MCF 10A (cell line): ENCODE data around the gene TBC1D3K. TPM values are rescaled to one million over a fixed set of nuclear protein-coding genes. Genes with fewer than 3 reads are reported as not detected.
A peak's percentile ranks its signal among the peaks of the same experiment; 100 is the strongest.
"Not testable (repeated sequence)": the region's sequence is repeated elsewhere in the genome, so short reads cannot be mapped to it uniquely, and the experiment has no call there.

Experiments
- Bru-seq: library from RNA; stranded (reverse); fragments of 400-500 nt; gene quantifications from one replicate; lab custom pipeline; 2021; lab: Mats Ljungman, UMichigan
- BruChase-seq, 2 experiments: library from RNA; stranded (reverse); fragments of 400-500 nt; gene quantifications; one replicate each; lab custom pipeline; 2021; lab: Mats Ljungman, UMichigan
- BruUV-seq: library from RNA; stranded (reverse); fragments of 400-500 nt; replicated peaks from 2 replicates; lab custom pipeline; 2021; lab: Mats Ljungman, UMichigan
- CTCF ChIA-PET: fragments of 300-600 bp; sonication (Branson Sonifier 250); formaldehyde crosslinking; extraction: SDS; loops from one replicate; lab custom pipeline; 2021; ENCODE audit warnings: antibody characterized with exemption, inconsistent platforms; lab: Yijun Ruan, JAX
- POLR2A ChIA-PET: fragments of 300-600, 350-650 bp; sonication (Branson Sonifier 250); formaldehyde crosslinking; extraction: SDS; loops from one replicate; lab custom pipeline; 2020; ENCODE audit warnings: antibody characterized with exemption, inconsistent platforms; lab: Yijun Ruan, JAX
- DNase-seq: peaks from one replicate; pipeline ENCODE4 v3.0.0-alpha.2; 2018; ENCODE audit not compliant: unreplicated experiment
- H3K27ac Mint-ChIP-seq: one replicate; pipeline ENCODE4 v1.8.0; 2022; ENCODE audit warnings: mild to moderate bottlenecking, low read depth, mixed read lengths; ENCODE audit not compliant: unreplicated experiment
- H3K27me3 Mint-ChIP-seq: one replicate; pipeline ENCODE4 v1.8.0; 2022; ENCODE audit warnings: mixed read lengths; ENCODE audit not compliant: insufficient read depth, unreplicated experiment
- H3K36me3 Mint-ChIP-seq: one replicate; pipeline ENCODE4 v1.8.0; 2022; ENCODE audit warnings: mild to moderate bottlenecking, moderate library complexity, mixed read lengths; ENCODE audit not compliant: insufficient read depth, unreplicated experiment
- H3K4me1 Mint-ChIP-seq: one replicate; pipeline ENCODE4 v1.8.0; 2022; ENCODE audit warnings: mixed read lengths; ENCODE audit not compliant: insufficient read depth, unreplicated experiment
- H3K4me3 Mint-ChIP-seq: one replicate; pipeline ENCODE4 v1.8.0; 2022; ENCODE audit warnings: mild to moderate bottlenecking, moderate library complexity, mixed read lengths; ENCODE audit not compliant: unreplicated experiment
- H3K9me3 Mint-ChIP-seq: one replicate; pipeline ENCODE4 v1.8.0; 2022; ENCODE audit warnings: mixed read lengths; ENCODE audit not compliant: unreplicated experiment
- CTCF ChIP-seq: fragments of 200-600 bp; IDR thresholded peaks from one replicate; pipeline ENCODE4 v1.8.0; 2022; ENCODE audit warnings: antibody characterized with exemption, mild to moderate bottlenecking; ENCODE audit not compliant: unreplicated experiment
- intact Hi-C: fragments of 100-400 bp; cut with micrococcal nuclease; formaldehyde crosslinking; loops from 2 replicates; pipeline ENCODE4 v1.14.1; 2022
- long read RNA-seq: library from polyadenylated mRNA; stranded (forward); transcript quantifications from one replicate; pipeline ENCODE4 v2.0.0, GENCODE V29; 2022
- total RNA-seq: library from RNA; stranded (reverse); gene quantifications from 2 replicates; pipeline ENCODE4 v1.2.3, GENCODE V29; 2022

The TBC1D3K gene
- total RNA-seq (not detected in 2 replicates), Bru-seq, nascent RNA (percentile 18 among the genes with signal in this experiment), BruChase-seq, experiment 1, labeled RNA remaining after a 6-hour chase (percentile 13 among the genes with signal in this experiment), BruChase-seq, experiment 2, labeled RNA remaining after a 2-hour chase (percentile 15 among the genes with signal in this experiment)
- long read RNA-seq, result 0 reads

- H3K27me3 Mint-ChIP-seq, H3K9me3 Mint-ChIP-seq, H3K27ac Mint-ChIP-seq, H3K36me3 Mint-ChIP-seq, intact Hi-C loops, H3K4me3 Mint-ChIP-seq, H3K4me1 Mint-ChIP-seq, POLR2A ChIA-PET, BruUV-seq, DNase-seq, CTCF ChIA-PET: not testable (repeated sequence)
Observed at GRCh38 chr17:37924115-37924514, at the start of gene TBC1D3K. Gene TBC1D3K, plus strand, starts transcription at chr17:37924415. Its CDS starts 1,585 bp downstream, at chr17:37926000.

- ChIA-PET CTCF (no interaction called here), POLR2A (no interaction called here)
- BruUV-seq, result no TSS peak
- H3K4me3 Mint-ChIP-seq, result no peak overlapping the region
- no peak for DNase-seq
- H3K4me1 Mint-ChIP-seq, result peaks cover 6% of the 10 kb centered on the region
- intact Hi-C loops, result no loop called here
- H3K27ac Mint-ChIP-seq, result no peak overlapping the region
- no peaks in the 10 kb centered on the region for H3K27me3 Mint-ChIP-seq
- no peak for TF ChIP-seq CTCF
- no peaks in the 10 kb centered on the region for H3K9me3 Mint-ChIP-seq
- H3K36me3 Mint-ChIP-seq, result no peaks in the 10 kb centered on the region
Observed at GRCh38 chr17:37884516-37884915, 39.7 kb upstream of the TBC1D3K start.

GRCh38 chr17:37885136-37885535 lies 39.1 kb upstream of the TBC1D3K start:
- H3K9me3 Mint-ChIP-seq, result no peaks in the 10 kb centered on the region
- CTCF ChIA-PET, result no interaction called here

GRCh38 chr17:37888881-37889280 lies 35.3 kb upstream of the TBC1D3K start:
- Mint-ChIP-seq H3K4me3 (no peak overlapping the region), H3K27ac (no peak overlapping the region), H3K4me1 (peaks cover 6% of the 10 kb centered on the region), H3K9me3 (no peaks in the 10 kb centered on the region), H3K27me3 (no peaks in the 10 kb centered on the region), H3K36me3 (no peaks in the 10 kb centered on the region)
- BruUV-seq, result no TSS peak
- POLR2A ChIA-PET, result no interaction called here
- intact Hi-C loops, result no loop called here
- TF ChIP-seq CTCF, result no peak
- CTCF ChIA-PET, result no interaction called here
- DNase-seq, result peak; percentile 32

More at GRCh38 chr17:37885136-37885535, 39.1 kb upstream of the TBC1D3K start:
- peaks cover 6% of the 10 kb centered on the region for H3K4me1 Mint-ChIP-seq
- no TSS peak for BruUV-seq
- TF ChIP-seq CTCF, result no peak
- no peaks in the 10 kb centered on the region for H3K27me3 Mint-ChIP-seq
- no peaks in the 10 kb centered on the region for H3K36me3 Mint-ChIP-seq
- H3K4me3 Mint-ChIP-seq, result no peak overlapping the region
- intact Hi-C loops, result no loop called here
- DNase-seq, result no peak
- POLR2A ChIA-PET, result no interaction called here
- H3K27ac Mint-ChIP-seq, result no peak overlapping the region

- BruUV-seq, CTCF ChIA-PET, H3K4me3 Mint-ChIP-seq: not testable (repeated sequence)
Observed at GRCh38 chr17:37896961-37897360, 27.3 kb upstream of the TBC1D3K start.

More at GRCh38 chr17:37896961-37897360, 27.3 kb upstream of the TBC1D3K start:
- H3K4me1 Mint-ChIP-seq, intact Hi-C loops, DNase-seq, H3K27me3 Mint-ChIP-seq, H3K36me3 Mint-ChIP-seq, H3K27ac Mint-ChIP-seq, H3K9me3 Mint-ChIP-seq, POLR2A ChIA-PET: not testable (repeated sequence)

Other genes with a start within 250 kb of the TBC1D3K start
- not detected in 2 replicates for gene HNF1B, start 179.4 kb upstream of the TBC1D3K start, total RNA-seq
- 11.3 and 13.9 TPM in 2 replicates for gene TBC1D3L, start 64.6 kb downstream of the TBC1D3K start, total RNA-seq
- gene TBC1D3D, start 79.6 kb downstream of the TBC1D3K start, total RNA-seq, result 1.1 and 1.2 TPM in 2 replicates
- gene TBC1D3C, start 144.2 kb downstream of the TBC1D3K start, total RNA-seq, result 3.4 TPM in 1 of 2 replicates, not detected in the other
- gene TBC1D3E, start 203.5 kb downstream of the TBC1D3K start, total RNA-seq, result 3.8 TPM in 2 replicates